ENCODE data around the gene TMEM151B.
"Not testable (repeated sequence)": the region's sequence is repeated elsewhere in the genome, so short reads cannot be mapped to it uniquely, and the experiment has no call there.

TMEM151B gene

GRCh38 chr6:44341095-44341890, 71.0 kb downstream of the TMEM151B start:
- H3K27ac ChIP-seq: no peak overlapping the region
- TF ChIP-seq, protein P1, sequence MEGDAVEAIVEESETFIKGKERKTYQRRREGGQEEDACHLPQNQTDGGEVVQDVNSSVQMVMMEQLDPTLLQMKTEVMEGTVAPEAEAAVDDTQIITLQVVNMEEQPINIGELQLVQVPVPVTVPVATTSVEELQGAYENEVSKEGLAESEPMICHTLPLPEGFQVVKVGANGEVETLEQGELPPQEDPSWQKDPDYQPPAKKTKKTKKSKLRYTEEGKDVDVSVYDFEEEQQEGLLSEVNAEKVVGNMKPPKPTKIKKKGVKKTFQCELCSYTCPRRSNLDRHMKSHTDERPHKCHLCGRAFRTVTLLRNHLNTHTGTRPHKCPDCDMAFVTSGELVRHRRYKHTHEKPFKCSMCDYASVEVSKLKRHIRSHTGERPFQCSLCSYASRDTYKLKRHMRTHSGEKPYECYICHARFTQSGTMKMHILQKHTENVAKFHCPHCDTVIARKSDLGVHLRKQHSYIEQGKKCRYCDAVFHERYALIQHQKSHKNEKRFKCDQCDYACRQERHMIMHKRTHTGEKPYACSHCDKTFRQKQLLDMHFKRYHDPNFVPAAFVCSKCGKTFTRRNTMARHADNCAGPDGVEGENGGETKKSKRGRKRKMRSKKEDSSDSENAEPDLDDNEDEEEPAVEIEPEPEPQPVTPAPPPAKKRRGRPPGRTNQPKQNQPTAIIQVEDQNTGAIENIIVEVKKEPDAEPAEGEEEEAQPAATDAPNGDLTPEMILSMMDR (conservative IDR thresholded peaks at IDR 0.05): no peak

GRCh38 chr6:44342052-44342451, 71.8 kb downstream of the TMEM151B start:
- TF ChIP-seq, protein P1 (conservative IDR thresholded peaks at IDR 0.05): no peak
- H3K27ac ChIP-seq: no peak overlapping the region

DNA sequence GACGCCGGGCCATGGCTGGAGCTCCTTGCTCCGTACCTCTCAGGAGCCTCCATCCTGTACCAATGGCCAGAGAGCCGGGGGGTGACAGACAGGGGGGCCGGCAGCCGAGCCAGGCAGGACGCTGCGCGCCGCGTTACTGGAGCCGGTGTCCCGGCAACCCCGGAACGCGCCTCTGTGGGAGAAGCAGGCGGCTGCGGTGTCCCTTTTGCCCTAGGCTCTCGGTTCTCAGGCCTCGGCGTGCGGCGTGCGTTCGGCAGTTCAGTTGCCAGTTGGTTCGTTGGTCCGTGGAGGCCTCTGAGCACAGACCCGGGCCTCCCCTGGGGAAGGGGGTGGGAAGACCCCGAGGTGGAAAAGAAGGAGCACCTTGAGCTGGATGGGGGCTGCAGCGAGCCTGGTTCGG, 72.2 kb downstream of the TMEM151B start, which contains the start of gene SPATS1:
Gene SPATS1, plus strand, starts transcription at position 162 of the 400 bp plus-strand sequence. CDS start 446 bp downstream, outside the sequence.
- H3K27ac ChIP-seq: no peak within 1 kb of the TSS
- TF ChIP-seq, protein P1 (conservative IDR thresholded peaks at IDR 0.05): no peak

DNA sequence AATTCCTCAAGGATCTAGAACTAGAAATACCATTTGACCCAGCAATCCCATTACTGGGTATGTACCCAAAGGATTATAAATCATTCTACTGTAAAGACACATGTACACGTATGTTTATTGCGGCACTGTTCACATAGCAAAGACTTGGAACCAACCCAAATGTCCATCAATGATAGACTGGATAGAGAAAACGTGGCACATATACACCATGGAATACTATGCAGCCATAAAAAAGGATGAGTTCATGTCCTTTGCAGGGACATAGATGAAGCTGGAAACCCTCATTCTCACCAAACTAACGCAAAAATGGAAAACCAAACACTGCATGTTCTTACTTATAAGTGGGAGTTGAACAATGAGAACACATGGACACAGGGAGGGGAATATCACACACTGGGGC, 76.6 kb downstream of the TMEM151B start:
- H3K27ac ChIP-seq: not testable (repeated sequence)

DNA sequence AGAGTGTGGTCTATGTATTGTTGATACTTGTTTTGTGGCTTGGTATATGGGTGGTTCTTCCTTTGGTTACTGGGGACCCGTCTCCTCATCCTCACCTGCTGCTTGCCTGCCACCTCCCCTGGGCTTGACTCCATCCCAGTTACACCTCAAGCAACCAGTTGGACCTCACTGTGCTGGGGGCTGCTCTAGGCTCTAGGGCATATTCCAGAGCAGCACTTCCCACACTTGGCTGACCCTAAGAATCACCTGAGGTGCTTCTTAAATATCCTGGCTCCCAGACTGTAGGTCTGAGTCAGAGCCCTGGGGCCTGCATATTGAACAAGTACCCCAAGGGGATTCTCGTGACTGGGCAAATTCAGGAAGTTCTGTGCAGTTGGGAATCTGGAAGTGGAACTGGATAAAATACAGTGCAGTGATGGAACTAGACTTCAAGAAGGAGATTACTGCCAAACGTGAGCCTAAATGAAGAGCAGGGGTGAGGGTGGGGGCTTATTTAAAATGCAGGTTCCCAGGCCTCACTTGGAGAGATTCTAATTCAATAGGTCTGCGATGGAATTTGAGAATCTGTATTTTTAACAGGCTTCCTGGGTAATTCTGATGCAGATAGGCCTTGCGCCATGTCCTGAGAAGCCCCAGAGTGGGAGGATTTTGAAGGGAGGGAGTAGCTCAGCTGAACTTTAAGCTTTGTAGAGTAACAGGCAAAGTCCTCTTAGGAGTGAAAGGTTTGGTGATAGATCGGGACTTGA, 79.8 kb downstream of the TMEM151B start:
- TF ChIP-seq, protein P1 (conservative IDR thresholded peaks at IDR 0.05): no peak
- H3K27ac ChIP-seq: no peak overlapping the region

GRCh38 chr6:44350650-44350994, 80.4 kb downstream of the TMEM151B start:
- H3K27ac ChIP-seq: not testable (repeated sequence)

- TF ChIP-seq, protein P1 (conservative IDR thresholded peaks at IDR 0.05): no peak
- H3K27ac ChIP-seq: no peak overlapping the region
Observed at GRCh38 chr6:44352259-44352658, 82.0 kb downstream of the TMEM151B start.

GRCh38 chr6:44353336-44353735, 83.1 kb downstream of the TMEM151B start:
- H3K27ac ChIP-seq: no peak overlapping the region
- TF ChIP-seq, protein P1 (conservative IDR thresholded peaks at IDR 0.05): no peak

Data from VCaP (cell line).